Measurements from ENCODE around the gene CCDC14.
"Not testable (repeated sequence)": the region's sequence is repeated elsewhere in the genome, so short reads cannot be mapped to it uniquely, and the experiment has no call there.

- TF ChIP-seq, protein P1, sequence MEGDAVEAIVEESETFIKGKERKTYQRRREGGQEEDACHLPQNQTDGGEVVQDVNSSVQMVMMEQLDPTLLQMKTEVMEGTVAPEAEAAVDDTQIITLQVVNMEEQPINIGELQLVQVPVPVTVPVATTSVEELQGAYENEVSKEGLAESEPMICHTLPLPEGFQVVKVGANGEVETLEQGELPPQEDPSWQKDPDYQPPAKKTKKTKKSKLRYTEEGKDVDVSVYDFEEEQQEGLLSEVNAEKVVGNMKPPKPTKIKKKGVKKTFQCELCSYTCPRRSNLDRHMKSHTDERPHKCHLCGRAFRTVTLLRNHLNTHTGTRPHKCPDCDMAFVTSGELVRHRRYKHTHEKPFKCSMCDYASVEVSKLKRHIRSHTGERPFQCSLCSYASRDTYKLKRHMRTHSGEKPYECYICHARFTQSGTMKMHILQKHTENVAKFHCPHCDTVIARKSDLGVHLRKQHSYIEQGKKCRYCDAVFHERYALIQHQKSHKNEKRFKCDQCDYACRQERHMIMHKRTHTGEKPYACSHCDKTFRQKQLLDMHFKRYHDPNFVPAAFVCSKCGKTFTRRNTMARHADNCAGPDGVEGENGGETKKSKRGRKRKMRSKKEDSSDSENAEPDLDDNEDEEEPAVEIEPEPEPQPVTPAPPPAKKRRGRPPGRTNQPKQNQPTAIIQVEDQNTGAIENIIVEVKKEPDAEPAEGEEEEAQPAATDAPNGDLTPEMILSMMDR (IDR thresholded peaks at IDR 0.05), result not testable (repeated sequence)
- not testable (repeated sequence) for TF ChIP-seq POLR2A (IDR thresholded peaks at IDR 0.05); POLR2AphosphoS5 (IDR thresholded peaks at IDR 0.05; ENCODE audit: insufficient read depth in 1 of 2, low read depth in 1 of 2)
These were observed 70.9 kb downstream of the CCDC14 start for GRCh38 chr3:123890162-123890561.

Measured in vagina (tissue), 2 donors.